Glomerular visceral epithelial cell (primary cell): ENCODE data around the gene DYDC1.
"Not testable (repeated sequence)": the region's sequence is repeated elsewhere in the genome, so short reads cannot be mapped to it uniquely, and the experiment has no call there.

Source experiments
- DNase-seq: peaks from one replicate; pipeline ENCODE4 v3.0.0-alpha.2; 2016; ENCODE audit errors: extremely low spot score

Gene DYDC1

DNA sequence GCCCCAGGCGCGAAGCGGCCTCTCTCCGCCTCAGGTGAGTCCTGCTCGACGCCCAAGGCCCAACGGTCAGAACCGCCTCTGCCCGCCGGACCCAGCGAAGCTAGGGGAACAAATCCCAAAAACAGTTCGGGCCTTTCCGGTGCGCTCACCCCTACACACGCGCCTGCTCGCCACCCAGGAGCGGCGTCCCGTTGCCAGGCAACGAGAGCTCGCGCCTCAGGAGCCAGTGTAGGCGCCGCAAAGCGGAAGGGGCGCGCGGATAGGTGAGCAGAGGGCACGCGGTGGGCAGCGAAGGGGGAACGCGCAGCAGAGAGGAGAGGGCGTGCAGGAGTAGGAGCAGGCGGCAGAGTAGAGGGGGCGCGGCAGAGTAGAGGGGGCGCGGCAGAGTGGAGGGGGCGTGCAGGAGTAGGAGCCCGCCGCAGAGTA, at the start of gene DYDC1, which contains the start of gene DYDC2:
TSS of gene DYDC1 (minus strand) at position 193 of the 426 bp plus-strand sequence. CDS start 4,154 bp downstream, outside the sequence.
TSS of gene DYDC2 (plus strand) at position 219 of the 426 bp plus-strand sequence. CDS start 5,663 bp downstream, outside the sequence.
- DNase-seq = peak; percentile 17

DNA sequence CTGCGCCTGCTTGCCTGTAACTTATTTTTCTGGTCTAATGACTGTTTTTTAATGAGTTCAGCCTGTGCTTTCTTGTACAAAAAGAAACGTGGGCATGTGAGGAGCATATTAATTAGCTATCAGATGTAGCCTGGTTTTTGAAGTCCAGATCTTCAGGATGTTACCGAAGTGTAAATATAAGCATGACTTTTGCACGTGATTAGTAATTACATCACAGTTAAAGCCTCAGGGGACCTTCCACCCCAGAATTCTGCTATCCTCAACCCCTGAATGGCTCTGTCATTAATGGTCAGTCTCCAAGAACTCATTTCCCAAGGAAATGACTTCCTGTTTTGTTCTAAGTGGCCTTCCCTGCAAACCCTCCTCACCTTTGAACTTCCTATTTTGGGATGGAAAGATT, 49.6 kb upstream of the DYDC1 start:
- DNase-seq = no peak

- no peak for DNase-seq
Measured at GRCh38 chr10:80405626-80406025, 49.1 kb upstream of the DYDC1 start.

GRCh38 chr10:80405035-80405434, 48.5 kb upstream of the DYDC1 start:
- no peak for DNase-seq

DNA sequence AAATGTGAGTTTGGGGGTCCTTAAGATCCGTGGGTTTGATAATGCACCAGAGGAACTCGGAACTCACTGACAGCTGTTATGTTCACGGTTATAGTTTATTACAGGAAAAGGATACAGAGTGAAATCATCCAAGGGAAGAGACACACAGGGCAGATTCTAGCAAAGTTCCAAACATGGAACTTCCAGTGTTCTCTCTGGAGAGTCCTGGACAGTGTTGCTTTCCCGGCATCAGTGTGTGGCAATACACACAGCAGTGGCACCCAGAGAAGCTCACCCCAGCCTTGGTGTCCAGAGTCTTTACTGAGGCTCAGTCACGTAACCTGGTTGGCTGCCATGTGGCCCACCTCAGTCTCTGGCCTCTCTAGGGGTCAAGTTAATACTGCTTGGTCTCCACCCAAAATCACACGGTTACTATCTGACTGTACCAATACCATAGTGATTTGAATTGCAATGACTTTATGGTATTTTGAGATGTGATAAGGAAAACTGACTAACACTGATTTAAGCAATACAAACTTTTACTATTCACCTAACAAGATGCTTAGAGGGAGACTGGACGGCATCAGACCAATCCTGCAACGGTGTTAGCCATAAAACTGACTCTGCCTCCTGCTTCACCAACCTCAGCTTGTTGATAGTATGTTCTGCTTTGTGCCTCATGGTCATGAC, 43.7 kb upstream of the DYDC1 start:
- DNase-seq = no peak

DNA sequence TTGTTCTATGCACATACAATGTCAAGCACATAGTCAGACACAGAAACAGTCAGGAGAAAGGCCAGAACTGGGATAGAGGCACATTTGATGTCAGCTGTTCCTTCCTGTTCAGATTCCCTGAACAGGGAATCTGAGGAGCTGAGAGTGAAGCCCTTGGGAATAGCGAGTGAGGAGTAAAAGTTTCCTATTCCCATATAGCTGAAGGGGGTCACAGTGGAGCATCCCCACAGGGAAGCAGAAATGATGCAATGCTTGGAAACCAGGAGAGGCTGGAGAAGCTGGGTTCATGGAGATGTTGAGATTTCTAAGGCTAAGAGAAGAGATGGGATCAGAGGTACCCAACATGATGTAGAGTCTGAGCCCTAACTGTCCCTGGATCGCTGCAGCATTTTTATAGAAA, 40.5 kb upstream of the DYDC1 start:
- DNase-seq = no peak

DNA sequence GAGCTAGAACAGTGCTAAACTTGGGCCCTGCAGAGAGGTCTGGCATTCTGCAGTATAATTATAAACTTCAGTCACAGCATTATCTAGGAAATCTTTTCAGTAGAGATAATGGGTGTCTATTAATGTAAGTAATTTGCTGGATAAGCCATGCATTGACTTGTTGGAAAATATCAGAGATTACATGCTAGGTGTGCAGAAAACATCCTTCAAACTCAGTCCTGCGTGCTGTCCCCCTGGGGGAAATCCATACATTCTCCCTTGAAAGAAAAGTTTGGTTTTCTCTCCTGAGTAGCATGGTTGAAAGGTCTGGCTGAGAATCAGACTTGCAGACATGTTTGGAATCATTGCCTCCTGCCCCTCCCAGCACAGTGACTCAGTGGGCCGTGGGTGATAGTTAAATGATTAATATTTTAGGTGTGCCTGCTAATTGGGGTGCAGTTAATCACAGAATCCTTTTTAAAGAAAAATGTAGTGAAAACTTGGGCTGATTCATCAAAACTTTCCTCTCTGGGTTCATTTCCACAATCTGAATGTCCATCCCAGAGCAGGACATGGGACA, 37.9 kb upstream of the DYDC1 start:
- no peak for DNase-seq

- no peak for DNase-seq
Measured at GRCh38 chr10:80392250-80392649, 35.7 kb upstream of the DYDC1 start.

DNA sequence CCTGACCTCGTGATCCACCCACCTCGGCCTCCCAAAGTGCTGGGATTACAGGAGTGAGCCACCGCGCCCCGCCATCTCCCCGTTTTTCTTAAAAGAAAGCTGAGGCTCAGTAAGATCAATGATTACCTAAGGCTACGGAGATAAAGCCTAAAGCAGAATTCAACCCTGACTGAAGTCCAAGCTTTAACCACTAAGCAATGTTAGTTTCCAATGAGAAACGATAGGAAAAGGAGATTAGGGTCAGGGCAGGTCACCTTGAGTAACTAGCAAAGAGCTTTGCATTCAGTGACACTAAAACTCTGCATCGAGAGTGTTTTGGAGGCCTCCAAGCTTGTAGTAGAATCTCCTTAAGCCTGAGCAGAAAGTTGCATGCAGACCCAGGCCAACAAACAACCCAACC, 34.2 kb upstream of the DYDC1 start:
- DNase-seq = no peak

GRCh38 chr10:80382989-80383388, 26.4 kb upstream of the DYDC1 start:
- DNase-seq = peak; percentile 21

- DNase-seq = no peak
Measured at GRCh38 chr10:80380185-80380584, 23.6 kb upstream of the DYDC1 start.

GRCh38 chr10:80379701-80380100, 23.1 kb upstream of the DYDC1 start:
- no peak for DNase-seq

DNA sequence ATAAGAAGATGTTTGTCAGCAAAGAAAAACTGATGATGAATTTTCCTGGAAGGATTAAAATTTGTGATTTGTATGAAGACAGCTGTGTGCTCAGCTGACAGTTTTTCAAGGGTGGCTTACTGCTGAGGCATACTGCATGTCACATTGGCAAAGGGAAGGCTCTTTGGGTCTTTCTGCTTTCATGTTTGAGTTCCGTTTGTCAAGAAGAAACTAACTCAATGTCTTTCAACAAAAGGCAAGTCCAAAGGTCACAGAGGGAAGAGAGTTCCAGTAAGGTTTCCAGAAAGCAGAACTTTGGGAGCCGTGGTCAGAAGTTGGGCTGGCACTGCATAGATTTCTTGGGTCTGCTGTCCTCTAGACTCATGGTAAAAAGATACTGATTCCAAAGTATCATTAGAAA, 16.9 kb upstream of the DYDC1 start:
- DNase-seq = no peak

- DNase-seq = no peak
Measured at GRCh38 chr10:80372675-80373074, 16.1 kb upstream of the DYDC1 start.

DNA sequence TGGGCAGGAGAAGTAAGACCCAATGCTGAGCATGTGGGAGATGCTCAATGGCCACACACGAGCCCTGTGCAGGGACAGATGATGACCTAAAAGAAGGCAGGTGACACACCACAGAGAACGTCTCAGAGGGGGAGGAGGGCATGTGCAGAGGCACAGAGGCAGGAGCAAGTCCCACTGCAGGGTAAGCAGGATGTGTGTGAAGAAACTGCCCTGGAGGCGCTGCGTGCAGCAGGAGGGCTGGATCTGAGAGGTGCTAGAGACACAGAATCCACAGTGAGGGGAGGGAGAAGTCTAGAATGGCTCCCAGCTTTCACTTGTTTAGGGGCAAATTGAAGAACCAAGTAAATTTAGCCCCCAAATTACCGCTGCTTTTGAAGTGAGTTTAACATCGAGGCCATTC, 14.9 kb upstream of the DYDC1 start:
- no peak for DNase-seq

DNA sequence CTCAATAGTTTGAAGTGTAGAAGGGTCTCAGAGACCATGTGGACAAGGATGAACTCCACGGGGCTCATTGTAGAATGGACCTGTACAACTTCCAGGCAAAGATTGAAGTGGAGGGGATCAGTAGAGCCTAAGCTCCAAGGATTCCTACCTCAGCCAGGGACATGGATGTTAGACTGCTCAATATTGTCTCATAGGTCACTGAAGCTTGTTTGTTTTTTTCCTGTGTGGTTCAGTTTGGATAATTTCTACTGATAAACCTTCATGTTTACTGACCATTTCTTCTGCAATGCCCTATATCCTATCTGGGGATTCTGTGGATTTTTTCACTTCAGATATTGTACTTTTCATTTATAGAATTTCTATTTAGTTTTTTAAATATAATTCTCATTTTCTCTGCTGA, 9.0 kb upstream of the DYDC1 start:
- DNase-seq = no peak

DNA sequence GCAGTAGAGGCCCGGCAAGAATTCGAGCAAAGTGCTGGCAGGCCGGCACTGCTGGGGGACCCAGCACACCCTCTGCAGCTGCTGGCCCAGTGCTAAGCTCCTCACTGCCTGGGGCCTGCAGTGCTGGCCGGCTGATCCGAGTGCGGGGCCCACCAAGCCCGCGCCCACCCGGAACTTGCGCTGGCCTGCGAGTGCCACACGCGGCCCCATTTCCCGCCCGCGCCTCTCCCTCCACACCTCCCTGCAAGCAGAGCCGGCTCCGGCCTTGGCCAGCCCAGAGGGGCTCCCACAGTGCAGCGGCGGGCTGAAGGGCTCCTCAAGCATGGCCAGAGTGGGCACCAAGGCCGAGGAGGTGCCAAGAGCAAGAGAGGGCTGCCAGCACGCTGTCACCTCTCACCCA, 3.1 kb upstream of the DYDC1 start:
- DNase-seq = no peak

- DNase-seq = not testable (repeated sequence)
Measured at GRCh38 chr10:80358925-80359324, 2.4 kb upstream of the DYDC1 start.

DNA sequence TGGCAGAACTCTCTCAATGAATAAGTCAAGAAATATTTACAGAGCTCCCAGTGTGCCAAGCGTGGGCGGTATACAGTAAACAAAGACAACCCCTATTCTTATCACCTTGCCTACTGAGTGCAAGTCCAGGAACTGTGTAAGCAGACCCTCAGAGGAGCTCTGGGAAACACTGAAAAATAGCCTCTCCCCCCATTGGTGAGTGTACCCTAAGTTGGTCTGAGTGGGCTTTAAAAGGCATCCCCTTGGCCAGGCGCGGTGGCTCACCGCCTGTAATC, 1.2 kb upstream of the DYDC1 start:
- DNase-seq = no peak

DNA sequence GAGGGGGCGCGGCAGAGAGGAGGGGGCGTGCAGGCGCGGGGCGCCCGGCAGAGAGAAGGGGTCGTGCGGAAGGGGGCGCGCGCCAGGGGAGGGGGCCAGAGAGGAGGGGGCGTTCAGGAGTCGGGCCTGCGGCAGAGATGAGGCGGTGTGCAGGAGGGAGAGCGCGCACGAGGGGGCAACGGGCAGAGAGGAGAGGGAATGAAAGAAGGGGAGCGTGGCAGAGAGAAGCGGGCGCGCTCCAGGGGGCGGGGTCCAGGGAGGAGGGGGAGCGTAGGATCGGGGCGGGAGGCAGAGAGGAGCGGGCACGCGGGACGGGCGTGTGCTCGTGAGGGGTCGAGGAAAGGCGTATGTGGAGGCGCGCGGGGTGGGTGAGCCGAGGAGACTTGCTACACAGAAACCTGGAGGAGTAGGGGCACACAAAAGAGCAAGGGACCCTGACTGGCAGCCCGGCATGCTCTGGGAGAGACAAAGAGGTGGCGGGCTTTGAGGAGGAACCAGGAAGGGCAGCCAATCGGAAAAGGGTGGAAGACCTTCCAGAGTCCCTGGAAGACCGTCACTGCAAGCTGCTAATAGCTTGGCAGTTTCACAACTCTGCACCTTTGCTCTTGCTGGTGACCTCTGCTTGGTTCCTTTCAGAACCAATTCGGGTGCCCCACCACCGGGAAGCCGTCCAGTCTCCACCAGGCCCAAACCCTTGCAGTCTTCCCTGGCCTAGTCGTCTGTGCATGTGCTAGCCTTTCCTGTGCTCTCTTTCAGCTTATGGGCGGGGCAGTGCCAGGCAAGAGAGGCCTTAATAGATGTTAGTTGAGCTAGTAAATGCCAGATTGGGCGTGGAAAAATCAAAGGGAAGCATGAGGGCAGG, 665 bp upstream of the DYDC1 start:
- DNase-seq = no peak

DNA sequence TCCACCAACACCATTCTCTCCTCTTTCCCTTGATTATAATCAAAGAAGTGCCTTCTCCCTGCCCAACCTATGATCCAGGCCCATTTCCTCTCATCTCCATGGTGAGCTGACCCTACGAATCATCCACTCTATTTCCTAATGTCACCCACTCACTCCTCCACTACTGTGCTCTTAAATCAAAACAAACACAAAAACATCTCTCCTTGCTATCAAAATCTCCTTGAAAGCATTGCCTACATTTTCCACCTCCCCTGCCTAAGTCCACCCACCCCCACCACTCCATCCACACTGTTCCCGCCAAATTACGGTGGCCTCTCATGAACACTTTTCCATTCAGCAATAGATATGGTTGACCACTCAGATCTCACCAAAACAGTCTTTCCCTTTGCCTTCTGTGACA, 5.3 kb downstream of the DYDC1 start:
- no peak for DNase-seq

GRCh38 chr10:80350251-80350650, 6.3 kb downstream of the DYDC1 start:
- DNase-seq = no peak

GRCh38 chr10:80344912-80345311, 11.6 kb downstream of the DYDC1 start:
- DNase-seq = no peak
